Measurements from ENCODE around the gene FAM98B.

GRCh38 chr15:38440353-38441129, 13.4 kb upstream of the FAM98B start:
- TF ChIP-seq CTCF (IDR thresholded peaks at IDR 0.05) (peak; percentile 76 to 95 (median 84)), POLR2A (IDR thresholded peaks at IDR 0.05) (no peak)
